Calu3 (cell line): ENCODE data around the gene VWA8. TPM values are rescaled to one million over a fixed set of nuclear protein-coding genes. Genes with fewer than 3 reads are reported as not detected.

Experiments
- BruUV-seq: library from RNA; stranded (reverse); fragments of 400-500 nt; replicated peaks from 2 replicates; lab custom pipeline; 2021; lab: Mats Ljungman, UMichigan
- CTCF ChIA-PET: fragments of 300-600 bp; sonication (Branson Sonifier 250); formaldehyde crosslinking; loops from one replicate; lab custom pipeline; 2022; ENCODE audit warnings: antibody characterized with exemption; lab: Charles Lee
- DNase-seq: peaks from one replicate; pipeline ENCODE4 v3.0.0; 2022
- H3K27ac Mint-ChIP-seq: one replicate; pipeline ENCODE4 v1.8.0; 2022; ENCODE audit warnings: mixed read lengths; ENCODE audit not compliant: unreplicated experiment
- H3K27me3 Mint-ChIP-seq: one replicate; pipeline ENCODE4 v1.8.0; 2022; ENCODE audit warnings: mixed read lengths; ENCODE audit not compliant: unreplicated experiment
- H3K36me3 Mint-ChIP-seq: one replicate; pipeline ENCODE4 v1.8.0; 2022; ENCODE audit warnings: mild to moderate bottlenecking, moderate library complexity, mixed read lengths; ENCODE audit not compliant: insufficient read depth, unreplicated experiment
- H3K4me1 Mint-ChIP-seq: one replicate; pipeline ENCODE4 v1.8.0; 2022; ENCODE audit warnings: mild to moderate bottlenecking, low read depth, mixed read lengths; ENCODE audit not compliant: unreplicated experiment
- H3K4me3 Mint-ChIP-seq: one replicate; pipeline ENCODE4 v1.8.0; 2022; ENCODE audit warnings: mild to moderate bottlenecking, low read depth, moderate library complexity, mixed read lengths; ENCODE audit not compliant: unreplicated experiment
- H3K9me3 Mint-ChIP-seq: one replicate; pipeline ENCODE4 v1.8.0; 2022; ENCODE audit warnings: low read depth, mixed read lengths; ENCODE audit not compliant: unreplicated experiment
- CTCF ChIP-seq: fragments of 200-600 bp; IDR thresholded peaks from one replicate; pipeline ENCODE4 v1.8.0; 2022; ENCODE audit warnings: antibody characterized with exemption; ENCODE audit not compliant: unreplicated experiment
- intact Hi-C: fragments of 100-400 bp; cut with micrococcal nuclease; formaldehyde crosslinking; loops from one replicate; pipeline ENCODE4 v1.10.0; 2022; ENCODE audit not compliant: unreplicated experiment
- total RNA-seq: library from RNA; stranded (reverse); gene quantifications from 2 replicates; pipeline ENCODE4 v1.2.3, GENCODE V29; 2022

Gene VWA8
- total RNA-seq, 1 experiment from 2014 or later = 15.2 TPM

DNA sequence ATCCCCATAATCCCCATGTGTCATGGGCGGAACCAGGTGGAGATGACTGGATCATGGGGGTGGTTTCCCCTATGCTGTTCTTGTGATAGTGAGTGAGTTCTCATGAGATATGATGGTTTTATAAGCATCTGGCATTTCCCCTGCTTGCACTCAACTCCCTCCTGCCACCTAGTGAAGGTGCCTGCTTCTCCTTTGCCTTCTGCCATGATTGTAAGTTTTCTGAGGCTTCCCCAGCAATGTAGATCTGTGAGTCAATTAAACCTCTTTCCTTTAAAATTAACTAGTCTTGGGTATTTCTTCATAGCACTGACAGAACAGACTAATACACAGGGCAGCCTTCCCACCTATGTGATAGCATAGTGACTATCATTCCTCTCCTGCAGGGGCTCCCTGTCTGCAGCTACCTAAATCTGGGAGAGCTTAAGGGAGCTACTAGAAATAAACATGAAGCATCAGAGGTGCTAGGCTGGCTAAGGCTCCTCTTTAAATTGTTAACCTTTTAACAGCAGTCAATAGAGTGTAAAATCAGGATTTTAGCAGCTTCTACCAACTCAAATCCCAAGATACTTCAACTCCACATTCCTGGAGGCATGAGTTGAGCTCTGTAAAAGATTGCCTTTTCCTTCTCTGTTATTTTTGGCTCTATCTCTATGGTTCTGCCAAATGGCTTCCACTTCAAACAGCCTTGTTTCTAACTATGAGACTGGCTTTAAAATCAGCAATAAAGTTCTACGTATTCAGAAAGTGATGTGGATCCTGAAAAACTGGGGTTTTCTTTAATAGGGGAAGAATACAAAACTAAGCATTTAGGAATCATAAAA, 112.3 kb downstream of the VWA8 start:
- Mint-ChIP-seq H3K36me3 (no peaks in the 10 kb centered on the region), H3K4me3 (no peak overlapping the region), H3K27me3 (no peaks in the 10 kb centered on the region), H3K27ac (no peak overlapping the region), H3K9me3 (no peaks in the 10 kb centered on the region), H3K4me1 (no peaks in the 10 kb centered on the region)
- CTCF ChIA-PET = no interaction called here
- intact Hi-C loops = no loop called here
- no peak for TF ChIP-seq CTCF
- DNase-seq = no peak
- BruUV-seq = no TSS peak

DNA sequence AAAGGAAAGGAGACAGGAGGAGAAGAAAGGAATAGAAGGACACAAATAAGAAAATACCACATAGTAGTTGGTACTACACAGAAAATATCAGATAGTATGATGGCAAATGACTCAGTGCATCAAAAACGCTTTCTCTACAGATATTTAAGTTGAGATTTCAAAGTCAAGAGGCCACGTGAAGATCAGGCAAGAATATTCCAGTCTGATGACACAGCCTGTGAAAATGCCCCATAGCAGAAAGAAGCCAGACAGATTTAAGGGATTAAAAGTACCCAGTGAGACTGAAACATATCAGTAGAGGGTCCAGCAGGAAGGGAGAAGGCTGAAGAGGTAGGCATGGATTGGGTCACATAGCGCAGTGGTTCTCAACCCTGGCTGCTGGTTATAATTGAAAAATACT, 113.7 kb downstream of the VWA8 start:
- Mint-ChIP-seq H3K4me1 (no peaks in the 10 kb centered on the region), H3K27me3 (no peaks in the 10 kb centered on the region), H3K36me3 (no peaks in the 10 kb centered on the region), H3K27ac (no peak overlapping the region), H3K4me3 (no peak overlapping the region), H3K9me3 (no peaks in the 10 kb centered on the region)
- no TSS peak for BruUV-seq
- TF ChIP-seq CTCF = no peak
- DNase-seq = no peak
- intact Hi-C loops = no loop called here
- CTCF ChIA-PET = no interaction called here

DNA sequence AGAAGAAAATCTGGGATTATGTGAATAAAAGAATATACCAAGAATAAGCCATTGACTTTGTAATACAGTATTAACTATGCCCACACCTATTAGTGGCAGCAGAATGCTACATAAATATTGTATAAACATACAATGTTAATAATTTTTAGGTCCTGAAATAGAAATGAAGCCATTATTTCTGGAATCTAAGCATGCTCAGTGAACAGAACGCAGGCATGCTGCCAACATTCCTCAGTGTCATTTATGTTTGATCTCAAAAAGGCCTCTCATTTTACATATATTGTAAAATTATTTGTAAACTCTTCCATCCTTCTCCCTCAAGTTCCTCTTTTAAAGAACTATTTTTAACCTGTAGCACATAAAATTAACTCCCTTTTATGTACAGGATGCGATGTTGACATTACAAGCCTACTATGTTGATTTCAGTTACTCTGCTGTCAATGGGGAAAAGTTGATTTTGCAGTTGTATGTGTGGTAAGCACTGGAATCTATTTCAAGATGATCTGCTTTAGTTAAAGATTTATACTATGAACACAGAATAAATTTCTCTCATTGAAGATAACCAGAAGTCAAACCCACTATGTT, 118.8 kb downstream of the VWA8 start:
- H3K27ac Mint-ChIP-seq = no peak overlapping the region
- H3K9me3 Mint-ChIP-seq = no peaks in the 10 kb centered on the region
- no peak for DNase-seq
- CTCF ChIA-PET = no interaction called here
- no peaks in the 10 kb centered on the region for H3K27me3 Mint-ChIP-seq
- no peak overlapping the region for H3K4me3 Mint-ChIP-seq
- no peaks in the 10 kb centered on the region for H3K36me3 Mint-ChIP-seq
- no TSS peak for BruUV-seq
- no peak for TF ChIP-seq CTCF
- intact Hi-C loops = no loop called here
- H3K4me1 Mint-ChIP-seq = peaks cover 8% of the 10 kb centered on the region

DNA sequence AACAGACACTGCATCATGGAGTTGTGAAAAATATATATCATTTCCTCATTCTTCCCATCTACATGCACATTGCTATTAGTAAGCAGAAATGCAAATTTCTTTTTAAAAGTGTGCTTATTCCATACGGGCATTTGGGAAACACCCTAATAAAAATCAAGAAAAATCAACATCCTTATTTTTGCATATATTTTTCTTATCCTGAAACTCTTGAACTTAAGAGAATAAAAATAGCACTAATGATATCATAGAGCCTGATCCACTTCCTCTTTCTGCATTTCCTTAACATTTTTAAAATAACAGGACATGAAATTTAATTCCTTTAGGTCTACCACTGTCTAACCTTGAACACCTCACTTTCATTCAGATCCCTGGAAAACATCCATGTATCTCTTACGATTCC, 123.3 kb downstream of the VWA8 start:
- CTCF ChIA-PET = no interaction called here
- no TSS peak for BruUV-seq
- H3K4me1 Mint-ChIP-seq = peaks cover 8% of the 10 kb centered on the region
- no peaks in the 10 kb centered on the region for H3K27me3 Mint-ChIP-seq
- DNase-seq = no peak
- no peak for TF ChIP-seq CTCF
- H3K4me3 Mint-ChIP-seq = no peak overlapping the region
- intact Hi-C loops = no loop called here
- H3K9me3 Mint-ChIP-seq = no peaks in the 10 kb centered on the region
- no peaks in the 10 kb centered on the region for H3K36me3 Mint-ChIP-seq
- no peak overlapping the region for H3K27ac Mint-ChIP-seq
